Spleen (tissue), 7 donors: ENCODE results near the gene SERPINB12.

ENCODE experiments used
- CTCF ChIP-seq, 11 experiments: fragments of 200-600 bp in 7 of 11; fragments of 450-650 bp in 4 of 11; sonication (generic) in 4 of 11; IDR thresholded peaks in 8 of 11; conservative IDR thresholded peaks in 3 of 11; 1 replicate in 7 of 11; 2 replicates in 4 of 11; pipeline versions ENCODE4 v1.4.0 to v1.8.0; 2016 to 2021; ENCODE audit warnings: antibody characterized with exemption in 11 of 11, inconsistent platforms in 4 of 11, mild to moderate bottlenecking in 1 of 11
- POLR2AphosphoS5 ChIP-seq, 3 donors: sonication (generic); formaldehyde crosslinking; IDR thresholded peaks; one replicate each; pipeline ENCODE4 v1.5.1; 2017; ENCODE audit warnings: antibody characterized with exemption in 3 of 3
- donor health status: DM: no; HTN: no; CAD: no; lungs with moderate emphysema.
- donor health status: DM: no; HTN: no; CAD: no.
- donor health status: DM: no; HTN: no; CAD: no.

DNA sequence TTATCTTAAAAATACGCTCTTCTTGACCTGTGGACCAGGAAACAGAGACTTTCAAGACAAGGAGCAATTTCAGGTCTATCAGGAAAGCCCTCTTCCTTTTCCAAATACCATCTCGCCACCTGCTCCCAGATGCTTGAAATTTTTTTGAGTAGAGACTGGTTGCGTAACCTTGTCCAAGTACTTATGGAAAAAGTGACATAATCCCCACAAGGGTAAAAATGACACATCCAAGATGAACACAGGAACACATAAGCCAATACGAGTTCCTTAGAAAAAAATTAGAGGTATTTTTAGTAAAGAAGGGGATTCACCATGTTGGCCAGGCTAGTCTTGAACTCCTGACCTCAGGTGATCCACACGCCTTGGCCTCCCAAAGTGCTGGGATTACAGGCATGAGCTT lies 46.7 kb downstream of the SERPINB12 start:
- TF ChIP-seq POLR2AphosphoS5 (IDR thresholded peaks at IDR 0.05), result no peak
- TF ChIP-seq CTCF (IDR thresholded peaks at IDR 0.05 in 8 of 11, conservative IDR thresholded peaks at IDR 0.05 in 3 of 11), result no peak
